HepG2 (cell line): ENCODE measurements around the gene RSAD1. TPM values are rescaled to one million over a fixed set of nuclear protein-coding genes. Genes with fewer than 3 reads are reported as not detected.

Experiments used
- ARNT ChIP-seq: fragments of 450-650 bp; IDR thresholded peaks from 2 replicates; pipeline ENCODE4 v1.6.1; 2017
- ATF7-NPFF ChIP-seq: sonication (generic); formaldehyde crosslinking; IDR thresholded peaks from 2 replicates; pipeline ENCODE4 v1.8.1; 2023; ENCODE audit warnings: mild to moderate bottlenecking, low read depth, missing genetic modification reagents, moderate library complexity
- BORCS8-MEF2B ChIP-seq: sonication (generic); formaldehyde crosslinking; IDR thresholded peaks from 2 replicates; pipeline ENCODE4 v1.8.0; 2022; ENCODE audit warnings: mild to moderate bottlenecking, missing genetic modification reagents
- CBX1 ChIP-seq: IDR thresholded peaks from one replicate; pipeline ENCODE4 v1.6.1; 2016; ENCODE audit warnings: antibody characterized with exemption, low read depth
- DMAP1 ChIP-seq: IDR thresholded peaks from 2 replicates; pipeline ENCODE4 v1.6.1; 2016
- GATAD1 ChIP-seq: IDR thresholded peaks from 2 replicates; pipeline ENCODE4 v1.6.1; 2016; ENCODE audit warnings: missing genetic modification reagents, missing compliant biosample characterization
- GZF1 ChIP-seq: sonication (generic); formaldehyde crosslinking; IDR thresholded peaks from 2 replicates; pipeline ENCODE4 v1.5.1; 2020; ENCODE audit warnings: mild to moderate bottlenecking, missing genetic modification reagents
- MED8 ChIP-seq: sonication (generic); formaldehyde crosslinking; IDR thresholded peaks from 2 replicates; pipeline ENCODE4 v1.8.1; 2023; ENCODE audit warnings: mild to moderate bottlenecking, missing genetic modification reagents; ENCODE audit not compliant: insufficient replicate concordance
- MTERF4 ChIP-seq: sonication (generic); formaldehyde crosslinking; IDR thresholded peaks from 2 replicates; pipeline ENCODE4 v1.8.0; 2023; ENCODE audit warnings: mild to moderate bottlenecking, missing genetic modification reagents
- POLR2AphosphoS5 ChIP-seq: IDR thresholded peaks from 2 replicates; pipeline ENCODE4 v1.6.1; 2012; ENCODE audit warnings: low read depth, low read length
- RFXANK ChIP-seq: IDR thresholded peaks from 2 replicates; pipeline ENCODE4 v1.6.1; 2016
- SMYD3 ChIP-seq: sonication (generic); formaldehyde crosslinking; IDR thresholded peaks from 2 replicates; pipeline ENCODE4 v1.8.1; 2023; ENCODE audit warnings: mild to moderate bottlenecking, missing genetic modification reagents
- TAF1 ChIP-seq: sonication (generic); formaldehyde crosslinking; IDR thresholded peaks from 2 replicates; pipeline ENCODE4 v1.4.0; 2020; ENCODE audit warnings: missing genetic modification reagents
- TARDBP ChIP-seq: sonication (generic); formaldehyde crosslinking; IDR thresholded peaks from 2 replicates; pipeline ENCODE4 v1.8.0; 2022; ENCODE audit warnings: mild to moderate bottlenecking, missing genetic modification reagents
- TBX2 ChIP-seq: sonication (generic); formaldehyde crosslinking; IDR thresholded peaks from 2 replicates; pipeline ENCODE4 v1.5.0; 2020; ENCODE audit warnings: missing genetic modification reagents, mild to moderate bottlenecking, borderline replicate concordance
- TEAD2 ChIP-seq: sonication (generic); formaldehyde crosslinking; IDR thresholded peaks from 2 replicates; pipeline ENCODE4 v1.9.0; 2021; ENCODE audit warnings: missing genetic modification reagents
- XRCC5 ChIP-seq: fragments of 200-400 bp; formaldehyde crosslinking; optimal IDR thresholded peaks from 2 replicates; pipeline ENCODE3; 2017; ENCODE audit warnings: mild to moderate bottlenecking, low read length
- ZNF143 ChIP-seq: sonication (generic); formaldehyde crosslinking; IDR thresholded peaks from 2 replicates; pipeline ENCODE4 v1.4.0; 2020; ENCODE audit warnings: missing genetic modification reagents
- ZNF281 ChIP-seq: sonication (generic); formaldehyde crosslinking; IDR thresholded peaks from 2 replicates; pipeline ENCODE4 v1.4.0; 2020; ENCODE audit warnings: missing genetic modification reagents, borderline replicate concordance
- ZNF432 ChIP-seq: sonication (generic); formaldehyde crosslinking; IDR thresholded peaks from 2 replicates; pipeline ENCODE4 v1.5.0; 2020; ENCODE audit warnings: missing genetic modification reagents, mild to moderate bottlenecking, borderline replicate concordance
- ZNF543 ChIP-seq: sonication (generic); formaldehyde crosslinking; IDR thresholded peaks from 2 replicates; pipeline ENCODE4 v1.4.0; 2020; ENCODE audit warnings: mild to moderate bottlenecking, missing genetic modification reagents
- ZNF710 ChIP-seq: sonication (generic); formaldehyde crosslinking; IDR thresholded peaks from 2 replicates; pipeline ENCODE4 v1.5.0; 2020; ENCODE audit warnings: mild to moderate bottlenecking, missing genetic modification reagents, borderline replicate concordance
- ZNF776 ChIP-seq: sonication (generic); formaldehyde crosslinking; IDR thresholded peaks from 2 replicates; pipeline ENCODE4 v1.4.0; 2020; ENCODE audit warnings: mild to moderate bottlenecking, missing genetic modification reagents
- ZNF782 ChIP-seq: sonication (generic); formaldehyde crosslinking; IDR thresholded peaks from 2 replicates; pipeline ENCODE4 v1.4.0; 2020; ENCODE audit warnings: missing genetic modification reagents, mild to moderate bottlenecking, borderline replicate concordance
- ZSCAN29 ChIP-seq: sonication (generic); formaldehyde crosslinking; conservative IDR thresholded peaks from 2 replicates; pipeline ENCODE4 v1.4.0; 2020; ENCODE audit warnings: mild to moderate bottlenecking, missing genetic modification reagents
- polyA plus RNA-seq, 8 experiments: library from polyadenylated mRNA; depleted of rRNA in 3 of 8; stranded (reverse) in 7 of 8; unstranded in 1 of 8; fragments of >200 nt; fragmentation: Illumina TruSeq in 4 of 8; extraction: Trizol in 4 of 8; gene quantifications; 2 replicates each; pipeline versions ENCODE4 v1.2.1 to v1.2.3, GENCODE V29; 2011 to 2016; ENCODE audit warnings: low read depth in 4 of 8, missing spikeins in 1 of 8, mixed read lengths in 1 of 8; ENCODE audit not compliant: insufficient read depth in 1 of 8
- total RNA-seq, 5 experiments: library from RNA; depleted of rRNA; stranded (reverse); fragments of >200 nt; fragmentation: Illumina TruSeq; extraction: Trizol; gene quantifications; 2 replicates each; pipeline ENCODE4 v1.2.3, GENCODE V29; 2016; ENCODE audit warnings: low read depth in 1 of 5

RSAD1 gene
- total and polyA plus RNA-seq, 2 of the 13 experiments (the other 11 are each of a cell fraction or from before 2014, with no cell fraction given), result 22.7 to 27.7 TPM

GRCh38 chr17:50517504-50518383 lies 39.1 kb downstream of the RSAD1 start (continued):
- peak; percentile 52; the same call in 1 of the 2 replicates for TF ChIP-seq BORCS8-MEF2B
- peak; percentile 2 for TF ChIP-seq XRCC5
- 0 out of 2 replicates have a peak, but pooled peaks have one; percentile 30 for TF ChIP-seq TARDBP (CRISPR knock-in tag)
- no peak; the same call in 1 of the 2 replicates for TF ChIP-seq GZF1 (CRISPR knock-in tag)
- peak; percentile 68; the same call in 1 of the 2 replicates for TF ChIP-seq ZNF710 (CRISPR knock-in tag)
- 0 out of 2 replicates have a peak, but pooled peaks have one; percentile 69 for TF ChIP-seq TEAD2 (CRISPR knock-in tag)
- TF ChIP-seq MTERF4 (CRISPR knock-in tag), result peak; percentile 60
- TF ChIP-seq SMYD3 (CRISPR knock-in tag), result 0 out of 2 replicates have a peak, but pooled peaks have one; percentile 24
- peak; percentile 45; the same call in 1 of the 2 replicates for TF ChIP-seq TBX2 (CRISPR knock-in tag)
- 0 out of 2 replicates have a peak, but pooled peaks have one; percentile 24 for TF ChIP-seq RFXANK (CRISPR knock-in tag)
- peak; percentile 51 for TF ChIP-seq CBX1
- TF ChIP-seq ZNF432 (CRISPR knock-in tag), result no peak
- peak; percentile 22; the same call in 1 of the 2 replicates for TF ChIP-seq ZNF281 (CRISPR knock-in tag)
- no peak for TF ChIP-seq ARNT
- peak; percentile 50 for TF ChIP-seq GATAD1 (CRISPR knock-in tag)
- TF ChIP-seq ZNF782, result peak; percentile 30; the same call in 1 of the 2 replicates
- peak; percentile 42 for TF ChIP-seq MED8 (CRISPR knock-in tag)
- TF ChIP-seq ZSCAN29 (CRISPR knock-in tag), result peak; percentile 64; the same call in 1 of the 2 replicates
- TF ChIP-seq TAF1 (CRISPR knock-in tag), result peak; percentile 47; the same call in 1 of the 2 replicates
- TF ChIP-seq ZNF776 (CRISPR knock-in tag), result peak; percentile 74; the same call in 1 of the 2 replicates
- TF ChIP-seq ZNF543 (CRISPR knock-in tag), result peak; percentile 68; the same call in 1 of the 2 replicates
- 0 out of 2 replicates have a peak, but pooled peaks have one; percentile 2 for TF ChIP-seq ATF7-NPFF (CRISPR knock-in tag)
- peak; percentile 24; the same call in 1 of the 2 replicates for TF ChIP-seq POLR2AphosphoS5
- TF ChIP-seq DMAP1, result no peak; the same call in 1 of the 2 replicates
- peak; percentile 85 for TF ChIP-seq ZNF143
